Panc1 (cell line): ENCODE data around the gene CWF19L2. TPM values are rescaled to one million over a fixed set of nuclear protein-coding genes. Genes with fewer than 3 reads are reported as not detected.

Experiments
- ATAC-seq: fragments of 200-7000 bp; cut with Tn5 transposase; 2 replicates; pipeline ENCODE4 v1.9.1; 2020; ENCODE audit warnings: mild to moderate bottlenecking, moderate library complexity
- BruUV-seq: library from RNA; stranded (reverse); fragments of 400-500 nt; replicated peaks from 2 replicates; lab custom pipeline; 2021; lab: Mats Ljungman, UMichigan
- CTCF ChIA-PET: fragments of 300-600 bp; sonication (Branson Sonifier 250); formaldehyde crosslinking; loops from one replicate; lab custom pipeline; 2022; ENCODE audit warnings: antibody characterized with exemption; lab: Charles Lee
- POLR2A ChIA-PET: fragments of 300-600 bp; sonication (Branson Sonifier 250); formaldehyde crosslinking; loops from one replicate; lab custom pipeline; 2022; ENCODE audit warnings: antibody characterized with exemption; lab: Charles Lee
- DNase-seq: peaks from one replicate; pipeline ENCODE4 v3.0.0-alpha.2; 2010; ENCODE audit warnings: low read depth, low spot score
- H3K27ac ChIP-seq: 2 replicates; pipeline ENCODE4 v1.5.1; 2011; ENCODE audit warnings: mild to moderate bottlenecking, low read length, inconsistent platforms
- H3K27me3 ChIP-seq: fragments of 200-500 bp; sonication (Bioruptor generic); 2 replicates; pipeline ENCODE4 v1.6.0; 2014; ENCODE audit warnings: low read length, inconsistent platforms; ENCODE audit not compliant: control insufficient read depth, insufficient read depth
- H3K36me3 ChIP-seq: fragments of 200-500 bp; sonication (Bioruptor generic); 2 replicates; pipeline ENCODE4 v1.5.1; 2014; ENCODE audit warnings: inconsistent platforms, mild to moderate bottlenecking, low read length, moderate library complexity; ENCODE audit not compliant: control insufficient read depth, insufficient read depth
- H3K4me1 ChIP-seq: 2 replicates; pipeline ENCODE4 v1.5.1; 2011; ENCODE audit warnings: inconsistent platforms, mild to moderate bottlenecking, low read length, moderate library complexity; ENCODE audit not compliant: control insufficient read depth, insufficient read depth
- H3K4me3 ChIP-seq, 2 experiments: 2 replicates each; pipeline ENCODE4 v1.5.1; 2011 to 2012; ENCODE audit warnings: low read depth in 2 of 2, low read length in 2 of 2, mild to moderate bottlenecking in 2 of 2, inconsistent platforms in 1 of 2, moderate library complexity in 1 of 2
- H3K9me3 ChIP-seq: fragments of 200-500 bp; sonication (Bioruptor generic); 2 replicates; pipeline ENCODE4 v1.5.1; 2014; ENCODE audit warnings: low read depth, mild to moderate bottlenecking, inconsistent platforms, low read length, moderate library complexity; ENCODE audit not compliant: control insufficient read depth, insufficient read depth
- POLR2AphosphoS5 ChIP-seq: IDR thresholded peaks from 2 replicates; pipeline ENCODE4 v1.6.1; 2012; ENCODE audit warnings: mild to moderate bottlenecking, low read depth, low read length, moderate library complexity
- REST ChIP-seq, 2 experiments: IDR thresholded peaks; 2 replicates each; pipeline ENCODE4 v1.6.1; 2011 to 2012; ENCODE audit warnings: low read depth in 2 of 2, control low read depth in 1 of 2, low read length in 1 of 2, mild to moderate bottlenecking in 1 of 2, moderate library complexity in 1 of 2; ENCODE audit not compliant: insufficient read depth in 1 of 2
- SIN3A ChIP-seq: IDR thresholded peaks from 2 replicates; pipeline ENCODE4 v1.6.1; 2012; ENCODE audit warnings: low read depth, mild to moderate bottlenecking, low read length, moderate library complexity, borderline replicate concordance; ENCODE audit not compliant: insufficient read depth
- TCF7L2 ChIP-seq: IDR thresholded peaks from 2 replicates; pipeline ENCODE4 v1.6.1; 2011; ENCODE audit warnings: mild to moderate bottlenecking, low read depth, low read length, inconsistent platforms
- in situ Hi-C: cut with HindIII; loops from 2 replicates; pipeline ENCODE4 v1.10.0; 2016; ENCODE audit warnings: low sequenced_read_pairs, low pct_unique_long_range_greater_than_20kb
- intact Hi-C: fragments of 100-400 bp; cut with micrococcal nuclease; formaldehyde crosslinking; loops from one replicate; pipeline ENCODE4 v1.10.0; 2022; ENCODE audit not compliant: unreplicated experiment
- total RNA-seq: library from RNA; stranded (reverse); gene quantifications from one replicate; pipeline ENCODE4 v1.2.1, GENCODE V29; 2021; ENCODE audit not compliant: unreplicated experiment
- TF ChIP-seq, protein P1 (sequence below): fragments of 450-650 bp; IDR thresholded peaks from 2 replicates; pipeline ENCODE4 v1.5.1; 2017; ENCODE audit warnings: mild to moderate bottlenecking

CWF19L2 gene
- total RNA-seq, 1 experiment from 2014 or later, result 11.1 TPM

DNA sequence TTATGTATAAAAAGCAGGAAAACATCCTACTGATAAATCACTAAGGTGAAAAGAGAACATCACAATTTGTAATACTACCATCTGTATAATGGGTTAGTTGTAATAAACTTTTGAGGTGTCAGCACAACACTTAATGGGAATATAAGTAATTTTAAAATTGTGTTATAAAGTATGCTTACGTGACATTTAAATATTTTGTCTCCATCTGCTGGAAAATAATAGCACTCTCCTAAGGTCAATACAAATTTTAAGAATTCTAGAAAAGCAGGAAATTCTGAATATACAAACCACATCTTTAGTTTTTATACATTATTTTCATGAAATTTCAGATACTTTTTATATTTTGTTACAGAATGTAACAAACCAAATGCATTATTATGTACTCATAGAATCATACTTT lies 19.5 kb downstream of the CWF19L2 start:
- Histone ChIP-seq H3K4me3 (no peak overlapping the region), H3K27ac (no peak overlapping the region), H3K4me1 (no peaks in the 10 kb centered on the region), H3K36me3 (peaks cover 12% of the 10 kb centered on the region), H3K27me3 (no peaks in the 10 kb centered on the region), H3K9me3 (no peaks in the 10 kb centered on the region)
- TF ChIP-seq TCF7L2, result no peak
- ChIA-PET POLR2A (no interaction called here), CTCF (no interaction called here)
- no TSS peak for BruUV-seq
- no peak for DNase-seq
- ATAC-seq, result no peak
- intact Hi-C loops, result no loop called here
- in situ Hi-C loops, result no loop called here

- Histone ChIP-seq H3K27me3 (no peaks in the 10 kb centered on the region), H3K4me1 (no peaks in the 10 kb centered on the region), H3K9me3 (no peaks in the 10 kb centered on the region), H3K36me3 (no peaks in the 10 kb centered on the region), H3K4me3 (no peak overlapping the region), H3K27ac (no peak overlapping the region)
- no peak for TF ChIP-seq TCF7L2
- CTCF ChIA-PET, result no interaction called here
- intact Hi-C loops, result no loop called here
- DNase-seq, result no peak
- ATAC-seq, result no peak
- in situ Hi-C loops, result no loop called here
- BruUV-seq, result no TSS peak
- POLR2A ChIA-PET, result no interaction called here
These were observed 27.1 kb downstream of the CWF19L2 start for GRCh38 chr11:107430525-107430924.

- intact Hi-C loops, result no loop called here
- Histone ChIP-seq H3K4me1 (no peaks in the 10 kb centered on the region), H3K4me3 (no peak overlapping the region), H3K9me3 (no peaks in the 10 kb centered on the region), H3K36me3 (no peaks in the 10 kb centered on the region), H3K27ac (no peak overlapping the region), H3K27me3 (no peaks in the 10 kb centered on the region)
- TF ChIP-seq REST (IDR thresholded peaks at IDR 0.05; ENCODE audit: insufficient read depth in 1 of 2, low read depth in 2 of 2, low read length in 1 of 2) (no peak), POLR2AphosphoS5 (no peak), SIN3A (no peak), TCF7L2 (no peak)
- TF ChIP-seq, protein P1, sequence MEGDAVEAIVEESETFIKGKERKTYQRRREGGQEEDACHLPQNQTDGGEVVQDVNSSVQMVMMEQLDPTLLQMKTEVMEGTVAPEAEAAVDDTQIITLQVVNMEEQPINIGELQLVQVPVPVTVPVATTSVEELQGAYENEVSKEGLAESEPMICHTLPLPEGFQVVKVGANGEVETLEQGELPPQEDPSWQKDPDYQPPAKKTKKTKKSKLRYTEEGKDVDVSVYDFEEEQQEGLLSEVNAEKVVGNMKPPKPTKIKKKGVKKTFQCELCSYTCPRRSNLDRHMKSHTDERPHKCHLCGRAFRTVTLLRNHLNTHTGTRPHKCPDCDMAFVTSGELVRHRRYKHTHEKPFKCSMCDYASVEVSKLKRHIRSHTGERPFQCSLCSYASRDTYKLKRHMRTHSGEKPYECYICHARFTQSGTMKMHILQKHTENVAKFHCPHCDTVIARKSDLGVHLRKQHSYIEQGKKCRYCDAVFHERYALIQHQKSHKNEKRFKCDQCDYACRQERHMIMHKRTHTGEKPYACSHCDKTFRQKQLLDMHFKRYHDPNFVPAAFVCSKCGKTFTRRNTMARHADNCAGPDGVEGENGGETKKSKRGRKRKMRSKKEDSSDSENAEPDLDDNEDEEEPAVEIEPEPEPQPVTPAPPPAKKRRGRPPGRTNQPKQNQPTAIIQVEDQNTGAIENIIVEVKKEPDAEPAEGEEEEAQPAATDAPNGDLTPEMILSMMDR, result no peak
- ATAC-seq (no peak), DNase-seq (no peak)
- CTCF ChIA-PET, result no interaction called here
- POLR2A ChIA-PET, result interaction anchor here (0.6 kb wide), 1 partner anchor 335 kb away, joined by 4 read pairs; no protein-coding TSS in a partner anchor
- in situ Hi-C loops, result no loop called here
- BruUV-seq, result no TSS peak
These were observed 29.9 kb downstream of the CWF19L2 start for GRCh38 chr11:107427569-107428180.
